ENCODE results near the gene AFF1. TPM values are rescaled to one million over a fixed set of nuclear protein-coding genes. Genes with fewer than 3 reads are reported as not detected.
"Not testable (repeated sequence)": the region's sequence is repeated elsewhere in the genome, so short reads cannot be mapped to it uniquely, and the experiment has no call there.

Gene AFF1
- total RNA-seq, 4 donors from 2014 or later = 155 to 238 (median 192) TPM

- Histone ChIP-seq H3K4me3 (replicated peaks in 1 of 3) (no peak overlapping the region), H3K27me3 (no peaks in the 10 kb centered on the region), H3K9me3 (no peaks in the 10 kb centered on the region), H3K36me3 (no peaks in the 10 kb centered on the region), H3K27ac (no peak overlapping the region), H3K4me1 (peaks cover 9 to 15% of the 10 kb centered on the region in 2 donors)
- TF ChIP-seq CTCF (IDR thresholded peaks at IDR 0.05) (no peak), POLR2A (IDR thresholded peaks at IDR 0.05) (no peak)
- WGBS, 2 donors = 48 to 50% methylated on average over 2 of the region's 2 CpGs
- DNase-seq = no peak
- intact Hi-C loops (cut with DNase I) = no loop called here
These were observed 43.9 kb downstream of the AFF1 start for GRCh38 chr4:86978709-86979108.

- WGBS, 2 donors = 97% methylated on average over 2 of the region's 2 CpGs
- TF ChIP-seq POLR2A (IDR thresholded peaks at IDR 0.05) (no peak), CTCF (IDR thresholded peaks at IDR 0.05) (no peak)
- H3K9me3 ChIP-seq = no peaks in the 10 kb centered on the region
- peaks cover 9 to 14% of the 10 kb centered on the region in 2 donors for H3K4me1 ChIP-seq
- no peak overlapping the region for H3K27ac ChIP-seq
- no peak overlapping the region for H3K4me3 ChIP-seq (replicated peaks in 1 of 3)
- DNase-seq = no peak
- intact Hi-C loops (cut with DNase I) = no loop called here
- H3K36me3 ChIP-seq = no peaks in the 10 kb centered on the region
- H3K27me3 ChIP-seq = no peaks in the 10 kb centered on the region
These were observed 45.4 kb downstream of the AFF1 start for GRCh38 chr4:86980230-86980629.

- 87 to 89% methylated on average over 5 of the region's 5 CpGs for WGBS, 2 donors
- Histone ChIP-seq H3K4me3 (replicated peaks in 1 of 3) (no peak overlapping the region), H3K27me3 (no peaks in the 10 kb centered on the region), H3K27ac (no peak overlapping the region), H3K9me3 (no peaks in the 10 kb centered on the region), H3K4me1 (peaks cover 9 to 14% of the 10 kb centered on the region in 2 donors), H3K36me3 (no peaks in the 10 kb centered on the region)
- no peak for TF ChIP-seq CTCF (IDR thresholded peaks at IDR 0.05)
- no peak for TF ChIP-seq POLR2A (IDR thresholded peaks at IDR 0.05)
- DNase-seq = no peak
- intact Hi-C loops (cut with DNase I) = no loop called here
These were observed 47.0 kb downstream of the AFF1 start for GRCh38 chr4:86981789-86982188.

- intact Hi-C loops (cut with DNase I); DNase-seq: not testable (repeated sequence)
These were observed 51.0 kb downstream of the AFF1 start for GRCh38 chr4:86985852-86986251.

GRCh38 chr4:86989658-86990057, 54.8 kb downstream of the AFF1 start:
- intact Hi-C loops (cut with DNase I) = loop anchor here (5.0 kb wide), 1 partner anchor 47 kb away; no protein-coding TSS in a partner anchor
- not testable (repeated sequence) for H3K9me3 ChIP-seq; DNase-seq; H3K4me3 ChIP-seq (replicated peaks in 1 of 3); H3K27me3 ChIP-seq; H3K36me3 ChIP-seq; H3K27ac ChIP-seq
- peaks cover 16 to 17% of the 10 kb centered on the region in 2 donors for H3K4me1 ChIP-seq
- 97 to 98% methylated on average over 3 of the region's 3 CpGs for WGBS, 2 donors

More at GRCh38 chr4:86985852-86986251, 51.0 kb downstream of the AFF1 start:
- not testable (repeated sequence) for H3K4me1 ChIP-seq; H3K27me3 ChIP-seq; H3K27ac ChIP-seq; H3K36me3 ChIP-seq; H3K4me3 ChIP-seq (replicated peaks in 1 of 3); H3K9me3 ChIP-seq
- WGBS, 2 donors = 96 to 97% methylated on average over 5 of the region's 5 CpGs

GRCh38 chr4:86990510-86990909, 55.7 kb downstream of the AFF1 start:
- DNase-seq = no peak
- no peaks in the 10 kb centered on the region for H3K9me3 ChIP-seq
- H3K4me3 ChIP-seq (replicated peaks in 1 of 3) = no peak overlapping the region
- TF ChIP-seq CTCF (IDR thresholded peaks at IDR 0.05) (no peak), POLR2A (IDR thresholded peaks at IDR 0.05) (no peak)
- H3K27me3 ChIP-seq = no peaks in the 10 kb centered on the region
- H3K36me3 ChIP-seq = no peaks in the 10 kb centered on the region
- intact Hi-C loops (cut with DNase I) = loop anchor here (5.0 kb wide), 1 partner anchor 48 kb away; no protein-coding TSS in a partner anchor
- H3K27ac ChIP-seq = no peak overlapping the region
- peaks cover 19 to 21% of the 10 kb centered on the region in 2 donors for H3K4me1 ChIP-seq
- WGBS, 2 donors = 96 to 100% methylated on average over 3 of the region's 3 CpGs

All from thyroid gland (tissue), 4 donors.